K562 (cell line): ENCODE measurements around the gene SLC16A13. TPM values are rescaled to one million over a fixed set of nuclear protein-coding genes. Genes with fewer than 3 reads are reported as not detected.
A peak's percentile ranks its signal among the peaks of the same experiment; 100 is the strongest.

Source experiments
- ATAC-seq: fragments of 200-7000 bp; cut with Tn5 transposase; 3 replicates; pipeline ENCODE4 v1.9.1; 2020; ENCODE audit warnings: moderate library complexity
- BruUV-seq: library from RNA; stranded (reverse); fragments of 400-500 nt; replicated peaks from 2 replicates; lab custom pipeline; 2021; lab: Mats Ljungman, UMichigan
- CTCF ChIA-PET: fragments of 300-600 bp; formaldehyde crosslinking; extraction: SDS; loops from one replicate; lab custom pipeline; 2021; ENCODE audit warnings: low intra/inter-chr PET ratio; lab: Yijun Ruan, JAX
- POLR2A ChIA-PET: fragments of 300-600, 350-650 bp; sonication (Branson Sonifier 250); formaldehyde crosslinking; extraction: SDS; loops from one replicate; lab custom pipeline; 2021; ENCODE audit warnings: antibody characterized with exemption, inconsistent platforms; lab: Yijun Ruan, JAX
- DNase-seq, 4 experiments: peaks; one replicate each; pipeline versions ENCODE4 v3.0.0 to v3.0.0-alpha.2; 2011 to 2018; ENCODE audit warnings: low spot score in 3 of 4, mixed read lengths in 3 of 4; ENCODE audit errors: extremely low read depth in 1 of 4
- FAIRE-seq: peaks from 2 replicates; lab custom pipeline; 2011; peaks lifted over from hg19 to GRCh38; lab: Jason Lieb, UNC
- H2AFZ ChIP-seq: 2 replicates; pipeline ENCODE4 v1.6.0; 2011; ENCODE audit warnings: low read depth, low read length, control low read depth, inconsistent platforms
- H3K27ac ChIP-seq: fragments of 200-600 bp; 3 replicates; pipeline ENCODE4 v1.8.0; 2011; ENCODE audit warnings: low read depth, mild to moderate bottlenecking, control low read depth, inconsistent platforms, low read length, moderate library complexity, mixed read lengths; ENCODE audit errors: extremely low read depth
- H3K27me3 ChIP-seq, 2 experiments: fragments of 300-600 bp in 1 of 2; 2 replicates in 1 of 2; 3 replicates in 1 of 2; pipeline versions ENCODE4 v1.6.0 to v1.8.0; 2011; ENCODE audit warnings: inconsistent platforms in 2 of 2, low read length in 2 of 2, mild to moderate bottlenecking in 1 of 2, mixed read lengths in 1 of 2, moderate library complexity in 1 of 2; ENCODE audit not compliant: control insufficient read depth in 2 of 2, insufficient read depth in 2 of 2
- H3K36me3 ChIP-seq: fragments of 300-600 bp; 3 replicates; pipeline ENCODE4 v1.8.0; 2011; ENCODE audit warnings: mild to moderate bottlenecking, low read length, inconsistent platforms; ENCODE audit not compliant: control insufficient read depth, insufficient read depth
- H3K4me1 ChIP-seq, 2 experiments: fragments of 200-600 bp in 1 of 2; replicated peaks in 1 of 2; 2 replicates in 1 of 2; 3 replicates in 1 of 2; pipeline versions ENCODE4 v1.5.1 to v1.8.0; 2011; ENCODE audit warnings: inconsistent platforms in 2 of 2, low read length in 2 of 2, mild to moderate bottlenecking in 1 of 2, mixed read lengths in 1 of 2, moderate library complexity in 1 of 2; ENCODE audit not compliant: control insufficient read depth in 2 of 2, insufficient read depth in 2 of 2
- H3K4me2 ChIP-seq: 2 replicates; pipeline ENCODE4 v1.6.1; 2011; ENCODE audit warnings: low read length, control low read depth, inconsistent platforms, mixed read lengths; ENCODE audit not compliant: insufficient read depth
- H3K4me3 ChIP-seq: fragments of 200-600 bp; sonication (generic), shearing (Covaris generic); 2 replicates; pipeline ENCODE4 v1.5.1; 2016; ENCODE audit warnings: control low read depth, inconsistent platforms
- H3K79me2 ChIP-seq: fragments of 200-600 bp; 3 replicates; pipeline ENCODE4 v1.8.0; 2011; ENCODE audit warnings: low read length, inconsistent platforms; ENCODE audit not compliant: control insufficient read depth, insufficient read depth
- H3K9ac ChIP-seq, 2 experiments: 2 replicates each; pipeline versions ENCODE4 v1.6.0 to v1.6.1; 2011; ENCODE audit warnings: low read depth in 2 of 2, low read length in 2 of 2, control low read depth in 1 of 2, inconsistent platforms in 1 of 2, mild to moderate bottlenecking in 1 of 2, mixed read lengths in 1 of 2; ENCODE audit not compliant: insufficient read depth in 1 of 2
- H3K9me1 ChIP-seq: one replicate; pipeline ENCODE4 v1.6.0; 2011; ENCODE audit warnings: inconsistent platforms, mild to moderate bottlenecking, low read length, moderate library complexity; ENCODE audit not compliant: control insufficient read depth, insufficient read depth
- H3K9me3 ChIP-seq: replicated peaks from 2 replicates; pipeline ENCODE4 v1.5.1; 2011; ENCODE audit warnings: low read depth, low read length, inconsistent platforms; ENCODE audit not compliant: control insufficient read depth, insufficient read depth
- H4K20me1 ChIP-seq: replicated peaks from 2 replicates; pipeline ENCODE4 v1.6.1; 2011; ENCODE audit warnings: low read length, inconsistent platforms, mixed read lengths; ENCODE audit not compliant: control insufficient read depth, insufficient read depth
- PATZ1 ChIP-seq: fragments of 250-450 bp; sonication (Bioruptor Pico); IDR thresholded peaks from 2 replicates; pipeline ENCODE4 v1.5.0; 2020; ENCODE audit warnings: mild to moderate bottlenecking, borderline replicate concordance
- WGBS: fragments of 100-300 bp; shearing (Covaris generic); methylation state at CpG from one replicate; pipeline ENCODE4 v1.1.6; 2016; ENCODE audit warnings: low coverage, mixed read lengths; ENCODE audit not compliant: insufficient coverage; ENCODE audit errors: missing lambda C conversion rate; 5-methylcytosine and 5-hydroxymethylcytosine counted together
- in situ Hi-C: fragments of 300-500 bp; cut with MboI; formaldehyde crosslinking; loops from 4 replicates; pipeline ENCODE4 v1.15.0; 2018; ENCODE audit warnings: inconsistent platforms, mixed read lengths
- intact Hi-C: fragments of 100-400 bp; cut with micrococcal nuclease; formaldehyde crosslinking; loops from 2 replicates; pipeline ENCODE4 v1.14.2; 2022
- polyA plus RNA-seq, 8 experiments: library from polyadenylated mRNA; depleted of rRNA in 4 of 8; stranded (reverse) in 5 of 8; unstranded in 3 of 8; fragments of >200 nt; fragmentation: Nextera tagmentation in 2 of 8; fragmentation: Illumina TruSeq in 1 of 8; extraction: Ambion mirVana in 2 of 8; extraction: Trizol in 1 of 8; gene quantifications; 2 replicates each; pipeline versions ENCODE4 v1.2.1 to v1.2.3, GENCODE V29; 2011 to 2014; ENCODE audit warnings: inconsistent platforms in 1 of 8, missing spikeins in 1 of 8
- total RNA-seq, 7 experiments: library from RNA; depleted of rRNA in 6 of 7; stranded (reverse); fragments of >200 nt in 6 of 7; fragmentation: Illumina TruSeq in 2 of 7; extraction: Trizol in 2 of 7; gene quantifications; 2 replicates each; pipeline versions ENCODE4 v1.2.1 to v1.2.3, GENCODE V29; 2011 to 2021; ENCODE audit warnings: low replicate concordance in 1 of 7
- TF ChIP-seq, protein P1 (sequence below), 2 experiments: fragments of 450-650 bp in 1 of 2; sonication (generic) in 1 of 2; formaldehyde crosslinking in 1 of 2; IDR thresholded peaks; 2 replicates each; pipeline versions ENCODE4 v1.7.1 to v1.9.0; 2016 to 2022; ENCODE audit warnings: inconsistent platforms in 1 of 2, mild to moderate bottlenecking in 1 of 2, missing genetic modification reagents in 1 of 2

SLC16A13 gene
- total and polyA plus RNA-seq, 9 of the 15 experiments (the other 6 are each of a cell fraction or from before 2014, with no cell fraction given): 0.04 to 5.6 (median 0.87) TPM

DNA sequence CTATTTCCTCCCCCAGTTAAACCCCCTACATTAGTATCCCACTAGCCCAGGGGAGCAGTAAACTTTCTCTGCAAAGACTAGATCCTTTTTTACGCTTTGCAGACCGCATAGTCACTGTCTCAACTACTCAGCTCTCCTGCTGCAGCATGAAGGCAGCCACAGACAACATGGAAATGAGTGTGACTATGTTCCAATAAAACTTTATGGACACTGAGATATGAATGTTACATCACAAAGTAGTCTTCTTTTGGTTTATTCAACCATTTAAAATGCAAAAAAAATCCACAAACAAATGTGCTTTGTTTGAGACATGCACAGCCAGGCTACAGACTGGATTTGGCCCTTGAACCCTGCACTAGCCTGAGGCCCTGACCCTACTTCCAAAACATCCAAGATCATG lies 25.3 kb upstream of the SLC16A13 start:
- peaks cover 14 to 22% of the 10 kb centered on the region in 2 experiments; a peak in 4 of 5 replicates for H3K4me1 ChIP-seq
- no peak for DNase-seq
- BruUV-seq: no TSS peak
- no peak overlapping the region for H2AFZ ChIP-seq
- H3K9me3 ChIP-seq: no peaks in the 10 kb centered on the region
- in situ Hi-C loops (loop anchor here (5.0 kb wide), 1 partner anchor 168 kb away; no protein-coding TSS in a partner anchor), intact Hi-C loops (loop anchor here (5.0 kb wide), 1 partner anchor 343 kb away; no protein-coding TSS in a partner anchor)
- peaks cover 22% of the 10 kb centered on the region; the same call in 2 of the 3 replicates for H3K36me3 ChIP-seq
- H3K79me2 ChIP-seq: peaks cover 53% of the 10 kb centered on the region
- 83% methylated on average over 2 of the region's 2 CpGs for WGBS
- ChIA-PET POLR2A (interaction anchor here (0.7 to 1.0 kb wide), 2 partner anchors 11 to 118 kb away, joined by 3 read pairs; no protein-coding TSS in a partner anchor), CTCF (no interaction called here)
- H3K9me1 ChIP-seq: no peaks in the 10 kb centered on the region
- no peaks in the 10 kb centered on the region for H4K20me1 ChIP-seq
- peak overlapping the region; percentile 96; the same call in 2 of the 3 replicates for H3K27ac ChIP-seq
- peak overlapping the region; percentile 81 for H3K4me3 ChIP-seq
- no peaks in the 10 kb centered on the region for H3K27me3 ChIP-seq
- TF ChIP-seq, protein P1, sequence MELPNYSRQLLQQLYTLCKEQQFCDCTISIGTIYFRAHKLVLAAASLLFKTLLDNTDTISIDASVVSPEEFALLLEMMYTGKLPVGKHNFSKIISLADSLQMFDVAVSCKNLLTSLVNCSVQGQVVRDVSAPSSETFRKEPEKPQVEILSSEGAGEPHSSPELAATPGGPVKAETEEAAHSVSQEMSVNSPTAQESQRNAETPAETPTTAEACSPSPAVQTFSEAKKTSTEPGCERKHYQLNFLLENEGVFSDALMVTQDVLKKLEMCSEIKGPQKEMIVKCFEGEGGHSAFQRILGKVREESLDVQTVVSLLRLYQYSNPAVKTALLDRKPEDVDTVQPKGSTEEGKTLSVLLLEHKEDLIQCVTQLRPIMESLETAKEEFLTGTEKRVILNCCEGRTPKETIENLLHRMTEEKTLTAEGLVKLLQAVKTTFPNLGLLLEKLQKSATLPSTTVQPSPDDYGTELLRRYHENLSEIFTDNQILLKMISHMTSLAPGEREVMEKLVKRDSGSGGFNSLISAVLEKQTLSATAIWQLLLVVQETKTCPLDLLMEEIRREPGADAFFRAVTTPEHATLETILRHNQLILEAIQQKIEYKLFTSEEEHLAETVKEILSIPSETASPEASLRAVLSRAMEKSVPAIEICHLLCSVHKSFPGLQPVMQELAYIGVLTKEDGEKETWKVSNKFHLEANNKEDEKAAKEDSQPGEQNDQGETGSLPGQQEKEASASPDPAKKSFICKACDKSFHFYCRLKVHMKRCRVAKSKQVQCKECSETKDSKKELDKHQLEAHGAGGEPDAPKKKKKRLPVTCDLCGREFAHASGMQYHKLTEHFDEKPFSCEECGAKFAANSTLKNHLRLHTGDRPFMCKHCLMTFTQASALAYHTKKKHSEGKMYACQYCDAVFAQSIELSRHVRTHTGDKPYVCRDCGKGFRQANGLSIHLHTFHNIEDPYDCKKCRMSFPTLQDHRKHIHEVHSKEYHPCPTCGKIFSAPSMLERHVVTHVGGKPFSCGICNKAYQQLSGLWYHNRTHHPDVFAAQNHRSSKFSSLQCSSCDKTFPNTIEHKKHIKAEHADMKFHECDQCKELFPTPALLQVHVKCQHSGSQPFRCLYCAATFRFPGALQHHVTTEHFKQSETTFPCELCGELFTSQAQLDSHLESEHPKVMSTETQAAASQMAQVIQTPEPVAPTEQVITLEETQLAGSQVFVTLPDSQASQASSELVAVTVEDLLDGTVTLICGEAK (IDR thresholded peaks at IDR 0.05): peak; percentile 93
- TF ChIP-seq, protein P1 (CRISPR knock-in tag; IDR thresholded peaks at IDR 0.05): peak; percentile 95
- TF ChIP-seq PATZ1: no peak
- peak; percentile 6 for FAIRE-seq
- H3K9ac ChIP-seq: peak overlapping the region in 1 of 2 experiments; percentile 88; a peak in 3 of 4 replicates
- H3K4me2 ChIP-seq: peak overlapping the region; percentile 100
- ATAC-seq: no peak
